DMS 273 treated with DMSO at 0.1 percent for 48 hours (cell line): ENCODE data around the gene CBLB.
"Not testable (repeated sequence)": the region's sequence is repeated elsewhere in the genome, so short reads cannot be mapped to it uniquely, and the experiment has no call there.

Experiments
- DNase-seq: peaks from one replicate; lab custom pipeline; 2025; lab: John Stamatoyannopoulos, UW

The CBLB gene

GRCh38 chr3:105785803-105786202 is 83.0 kb downstream of the CBLB start:
- DNase-seq = no peak

GRCh38 chr3:105783631-105784030 is 85.2 kb downstream of the CBLB start:
- no peak for DNase-seq

GRCh38 chr3:105781871-105782270 is 86.9 kb downstream of the CBLB start:
- DNase-seq = no peak

DNA sequence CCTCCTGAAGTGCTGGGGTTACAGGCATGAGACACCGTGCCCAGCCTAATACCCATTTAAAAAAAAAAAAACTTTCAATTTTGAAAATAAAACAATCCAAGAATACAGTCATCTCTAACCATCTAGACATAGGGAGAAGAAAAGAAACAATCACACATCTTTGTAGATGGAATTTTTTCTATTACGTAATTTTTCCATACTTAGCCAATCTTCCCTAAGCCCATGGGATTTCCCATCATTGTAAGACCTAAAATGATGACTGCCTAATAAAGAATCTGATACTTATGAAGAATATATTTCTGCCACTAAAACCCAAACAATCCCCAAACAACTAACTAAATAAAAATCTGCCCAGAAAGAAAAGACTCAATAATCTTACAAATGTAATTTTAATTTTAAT is 88.7 kb downstream of the CBLB start:
- DNase-seq = no peak

DNA sequence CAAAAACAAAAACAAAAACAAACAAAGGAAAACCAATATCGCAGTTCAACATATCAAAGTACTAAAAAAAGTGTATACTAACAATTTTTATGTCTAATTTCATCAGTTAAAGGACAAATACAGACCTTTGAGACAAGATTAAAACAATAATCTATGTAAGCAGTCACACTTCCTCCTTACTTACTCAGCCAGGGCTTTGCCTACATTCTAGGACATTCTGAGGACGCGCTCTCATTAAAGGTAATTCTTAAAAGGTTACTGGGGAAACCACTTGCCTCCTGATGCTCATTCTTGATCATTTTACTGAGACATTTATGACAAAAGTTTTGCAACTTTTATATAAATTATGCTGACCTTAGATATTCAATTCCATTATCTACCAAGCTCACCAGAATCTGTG is 93.4 kb downstream of the CBLB start:
- no peak for DNase-seq

DNA sequence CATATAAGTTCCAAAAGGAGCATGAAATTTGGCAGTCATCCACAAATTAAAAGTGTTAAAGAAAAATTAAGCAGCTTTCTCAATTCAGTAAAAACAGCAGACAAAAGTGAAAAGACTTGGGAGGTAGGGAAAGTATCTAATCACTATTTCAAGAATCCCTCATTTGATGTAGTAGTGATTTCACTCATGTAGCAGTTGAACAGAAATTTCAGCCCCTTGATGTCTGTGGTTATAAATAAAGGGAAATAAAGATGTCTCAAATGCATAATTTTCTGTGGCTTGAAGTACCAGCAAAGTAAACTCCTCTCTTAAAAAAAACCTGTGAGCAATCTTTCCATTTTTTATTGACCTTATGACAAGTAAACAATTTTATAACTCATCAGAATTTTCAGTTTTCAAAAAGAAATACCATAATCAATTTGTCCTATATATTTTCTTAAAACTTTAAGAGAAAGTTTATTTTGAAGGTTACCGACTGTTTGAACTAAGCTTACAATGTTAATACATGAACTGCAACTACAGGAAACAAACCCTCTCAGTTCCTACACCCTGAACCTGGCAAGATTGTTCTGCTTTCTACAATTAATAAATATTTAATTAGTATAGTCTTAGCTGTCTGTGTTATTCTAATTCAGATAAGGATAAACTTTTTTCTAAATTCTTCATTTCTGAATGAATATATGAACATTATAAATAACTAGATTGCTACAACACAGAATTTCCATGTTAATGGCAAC is 94.2 kb downstream of the CBLB start:
- no peak for DNase-seq

DNA sequence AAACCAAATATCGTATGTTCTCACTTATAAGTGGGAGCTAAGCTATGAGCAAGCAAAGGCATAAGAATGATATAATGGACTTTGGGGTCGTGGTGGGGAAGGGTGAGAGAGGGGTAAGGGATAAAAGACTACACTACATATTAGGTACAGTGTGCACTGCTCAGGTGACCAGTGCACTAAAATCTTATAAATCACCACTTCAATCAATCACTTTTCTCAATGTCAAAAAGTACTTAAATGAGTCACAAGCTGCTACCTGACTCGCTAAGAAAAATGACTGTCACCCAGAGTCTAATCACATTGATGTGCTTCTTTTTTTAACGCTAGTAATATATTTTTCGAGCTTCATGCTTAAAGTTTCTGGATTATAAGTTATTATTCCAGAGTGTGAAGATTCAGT is 95.5 kb downstream of the CBLB start:
- no peak for DNase-seq

DNA sequence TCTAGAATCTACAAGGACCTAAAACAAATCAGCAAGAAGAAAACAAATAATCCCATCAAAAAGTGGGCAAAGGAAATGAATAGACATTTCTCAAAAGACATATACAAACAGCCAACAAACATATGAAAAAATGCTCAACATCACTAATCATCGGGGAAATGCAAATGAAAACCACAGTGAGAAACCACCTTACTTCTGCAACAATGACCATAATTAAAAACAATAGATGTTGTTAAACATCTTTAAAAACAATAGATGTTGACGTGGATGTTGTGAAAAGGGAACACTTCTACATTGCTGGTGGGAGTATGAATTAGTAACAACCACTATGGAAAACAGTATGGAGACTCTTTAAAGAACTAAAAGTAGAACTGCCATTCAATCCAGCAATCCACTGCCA is 96.2 kb downstream of the CBLB start:
- DNase-seq = no peak

DNA sequence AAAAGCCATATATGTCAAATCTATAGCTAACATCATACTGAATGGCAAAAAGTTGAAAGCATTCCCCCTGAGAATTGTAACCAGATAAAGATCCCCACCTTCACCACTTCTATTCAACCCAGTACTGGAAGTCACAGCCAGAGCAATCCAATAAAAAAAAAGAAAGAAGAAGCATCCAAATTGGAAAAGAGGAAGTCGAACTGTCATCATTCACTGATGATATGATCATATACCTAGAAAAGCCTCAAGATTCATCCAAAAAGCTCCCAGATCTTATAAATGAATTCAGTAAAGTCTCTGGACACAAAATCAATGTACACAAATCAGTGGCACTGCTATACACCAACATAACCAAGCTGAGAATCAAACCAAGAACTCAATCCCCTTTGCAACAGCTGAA is 97.4 kb downstream of the CBLB start:
- DNase-seq = no peak

DNA sequence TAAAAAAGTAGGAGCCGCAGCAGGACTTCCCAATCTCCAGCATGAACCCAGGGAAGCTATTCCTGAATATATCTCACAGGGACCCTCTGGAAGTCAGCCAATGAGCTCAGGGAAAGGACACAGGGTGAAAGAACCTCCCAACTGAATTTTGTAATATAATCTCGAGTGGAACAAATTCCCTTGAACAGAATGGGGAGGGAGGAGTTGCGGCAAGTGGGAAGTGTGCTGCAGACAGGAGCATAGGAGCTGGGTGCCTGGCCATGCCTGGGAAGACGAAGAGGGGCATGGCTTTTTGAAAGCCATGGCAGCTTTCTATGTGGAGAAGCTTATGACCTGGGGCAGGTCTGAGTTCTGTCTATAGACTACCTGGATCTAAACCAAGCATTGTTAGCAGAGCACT is 98.4 kb downstream of the CBLB start:
- no peak for DNase-seq

GRCh38 chr3:105767776-105768175 is 101.0 kb downstream of the CBLB start:
- DNase-seq = no peak

- DNase-seq = no peak
Observed at GRCh38 chr3:105767216-105767615, 101.6 kb downstream of the CBLB start.

DNA sequence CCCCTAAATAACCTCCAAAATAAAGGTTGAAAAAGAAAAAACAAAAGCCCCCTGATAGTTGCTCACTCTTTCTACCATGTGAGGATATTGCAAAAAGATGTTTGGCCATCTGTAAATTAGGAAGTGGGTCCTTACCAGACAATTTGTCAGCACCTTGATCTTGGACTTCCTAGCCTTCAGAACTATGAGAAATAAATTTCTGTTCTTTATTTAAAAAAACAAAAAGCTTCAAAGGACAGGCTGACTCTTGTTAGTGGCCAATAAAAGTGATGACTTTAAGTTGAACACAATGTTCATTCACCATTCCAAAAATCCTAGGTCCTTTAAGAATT is 103.5 kb downstream of the CBLB start:
- DNase-seq = no peak

DNA sequence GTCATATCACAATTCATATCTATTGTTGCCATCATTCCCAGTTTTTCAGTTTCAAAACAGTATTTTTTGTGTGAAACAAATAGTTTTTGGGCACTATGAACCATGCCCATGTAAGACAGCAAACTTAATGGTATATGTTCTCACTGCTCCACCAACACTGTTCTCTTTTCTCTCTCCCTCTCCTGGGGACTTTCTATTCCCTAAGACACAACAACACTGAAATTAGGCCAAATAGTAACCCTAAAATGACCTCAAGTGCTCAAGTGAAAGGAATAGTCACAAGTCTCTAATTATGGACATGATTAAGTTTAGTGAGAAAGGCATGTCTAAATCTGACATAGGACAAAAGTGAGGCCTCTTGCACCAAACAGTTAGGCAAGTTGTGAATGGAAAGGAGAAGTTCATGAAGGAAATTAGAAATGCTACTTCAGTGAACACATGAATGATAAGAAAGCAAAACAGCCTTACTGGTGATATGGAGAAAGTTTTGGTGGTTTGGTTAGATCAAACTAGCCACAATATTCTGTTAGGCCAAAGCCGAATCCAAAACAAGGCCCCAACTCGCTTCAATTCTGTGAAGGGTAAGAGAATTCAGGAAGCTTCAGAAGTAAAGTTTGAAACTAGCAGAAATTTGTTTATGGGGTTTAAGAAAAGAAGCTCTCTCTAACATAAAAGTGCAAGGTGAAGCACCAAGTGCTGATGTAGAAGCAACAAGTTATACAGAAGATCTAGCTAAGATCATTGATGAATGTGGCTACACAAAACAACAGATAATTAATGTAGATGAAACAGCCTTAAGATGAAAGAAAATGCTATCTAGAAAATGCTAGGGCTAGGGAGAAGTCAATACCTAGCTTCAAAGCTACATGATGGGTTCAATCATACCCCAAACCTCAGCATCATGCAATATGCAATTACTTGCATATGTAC is 104.2 kb downstream of the CBLB start:
- DNase-seq = no peak

DNA sequence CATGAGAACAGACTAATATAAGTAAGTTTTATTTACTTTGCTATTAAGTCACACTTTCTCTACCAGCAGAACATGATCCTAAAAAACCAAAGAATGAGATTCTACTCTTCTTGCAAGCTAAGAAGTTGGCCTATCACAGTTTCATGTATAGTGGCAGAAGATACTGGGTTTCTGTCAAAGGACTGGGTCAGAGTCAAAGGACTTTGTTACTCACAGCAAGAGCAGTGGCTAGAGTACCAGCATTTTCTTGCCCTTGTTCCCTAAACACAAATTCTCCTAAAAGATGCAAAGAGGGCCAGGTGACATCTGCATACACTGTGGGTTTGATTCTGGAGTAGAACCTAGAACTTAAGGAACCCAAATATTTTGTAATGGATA is 105.2 kb downstream of the CBLB start:
- no peak for DNase-seq

GRCh38 chr3:105762749-105763658 is 105.8 kb downstream of the CBLB start:
- DNase-seq = no peak

DNA sequence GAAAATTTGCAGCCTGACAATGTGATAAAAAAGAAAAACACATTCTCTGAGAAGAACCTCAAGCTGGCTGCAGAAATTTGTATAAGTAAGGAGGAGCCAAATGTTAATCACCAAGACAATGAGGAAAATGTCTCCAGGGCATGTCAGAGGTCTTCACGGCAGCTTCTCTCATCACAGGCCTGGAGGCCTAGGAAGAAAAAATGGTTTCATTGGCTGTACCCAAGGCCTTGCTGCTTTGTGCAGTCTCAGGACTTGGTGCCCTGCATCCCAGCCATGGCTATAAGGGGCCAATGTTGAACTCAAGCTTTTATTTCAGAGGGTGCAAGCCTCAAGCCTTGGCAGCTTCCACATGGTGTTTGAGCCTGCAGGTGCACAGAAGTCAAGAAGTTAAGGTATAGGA is 106.6 kb downstream of the CBLB start:
- not testable (repeated sequence) for DNase-seq

- no peak for DNase-seq
Observed at GRCh38 chr3:105759442-105760078, 109.3 kb downstream of the CBLB start.

DNA sequence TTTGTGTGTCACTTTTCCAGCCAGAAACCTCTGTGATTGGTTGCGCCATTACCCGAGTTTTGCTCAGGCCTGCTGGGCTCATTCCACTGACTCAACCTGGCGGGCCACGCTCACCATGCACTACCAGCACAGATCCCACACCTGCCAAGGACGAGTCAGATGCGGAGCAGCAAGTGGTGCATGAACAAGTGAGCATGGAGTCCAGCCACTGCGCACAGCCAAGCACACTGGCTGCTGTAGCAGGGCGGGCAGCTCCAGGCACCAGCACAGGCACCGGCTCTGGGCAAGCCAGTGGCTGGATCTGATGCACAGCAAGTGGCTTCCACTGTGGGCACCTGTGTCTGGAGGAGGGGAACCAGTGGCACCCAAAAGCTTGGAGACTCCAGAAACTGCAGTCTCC is 110.4 kb downstream of the CBLB start:
- DNase-seq = no peak

- no peak for DNase-seq
Observed at GRCh38 chr3:105755121-105755886, 113.5 kb downstream of the CBLB start.

DNA sequence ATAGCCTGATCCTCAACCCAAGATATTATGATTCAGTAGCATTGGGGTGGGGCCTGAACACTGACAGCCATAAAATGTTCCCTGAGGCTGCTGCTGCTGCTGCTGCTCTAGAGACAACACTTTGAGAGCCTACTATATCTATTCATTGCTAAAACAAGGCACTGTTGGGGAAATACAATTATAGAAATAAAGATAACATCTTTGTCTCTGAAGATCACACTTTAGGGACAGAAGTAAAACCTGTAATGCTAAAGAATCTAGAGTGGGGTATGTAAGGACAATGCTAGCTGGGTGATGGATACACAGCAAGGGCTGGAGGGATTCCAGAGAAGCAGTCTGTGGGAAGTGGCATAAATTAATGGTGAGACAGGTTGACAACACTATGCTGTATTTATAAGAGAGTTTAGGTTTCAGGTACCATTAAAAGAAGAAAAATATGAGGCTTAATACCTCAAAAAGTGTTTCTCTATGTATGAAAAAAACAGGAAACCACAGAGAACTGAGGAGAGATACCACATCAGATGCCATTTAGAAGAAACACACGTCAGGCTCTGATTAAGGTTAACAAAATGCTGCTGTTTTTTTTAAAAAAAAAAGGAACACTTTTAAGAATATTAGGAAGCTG is 115.9 kb downstream of the CBLB start:
- no peak for DNase-seq
